ENCODE results near the gene TARP.
"Not testable (repeated sequence)": the region's sequence is repeated elsewhere in the genome, so short reads cannot be mapped to it uniquely, and the experiment has no call there.

TARP gene

GRCh38 chr7:38259157-38259556 is 14.3 kb downstream of the TARP start:
- DNase-seq = not testable (repeated sequence)

- DNase-seq = no peak
Measured at GRCh38 chr7:38257350-38257677, 16.1 kb downstream of the TARP start.

GRCh38 chr7:38249849-38250248 is 23.6 kb downstream of the TARP start:
- DNase-seq = not testable (repeated sequence)

- no peak for DNase-seq
Measured at GRCh38 chr7:38248069-38248567, 25.3 kb downstream of the TARP start.

- no peak for DNase-seq
Measured at GRCh38 chr7:38245409-38245977, 27.9 kb downstream of the TARP start.

GRCh38 chr7:38244516-38244915 is 28.9 kb downstream of the TARP start:
- DNase-seq = no peak

- DNase-seq = not testable (repeated sequence)
Measured at GRCh38 chr7:38243345-38243744, 30.1 kb downstream of the TARP start.

GRCh38 chr7:38242814-38243213 is 30.6 kb downstream of the TARP start:
- no peak for DNase-seq

GRCh38 chr7:38241071-38241470 is 32.4 kb downstream of the TARP start:
- DNase-seq = no peak

- DNase-seq = not testable (repeated sequence)
Measured at GRCh38 chr7:38239129-38239528, 34.3 kb downstream of the TARP start.

GRCh38 chr7:38235606-38236005 is 37.8 kb downstream of the TARP start:
- no peak for DNase-seq

GRCh38 chr7:38234759-38235158 is 38.7 kb downstream of the TARP start:
- not testable (repeated sequence) for DNase-seq

- no peak for DNase-seq
Measured at GRCh38 chr7:38232502-38233366, 40.7 kb downstream of the TARP start.

GRCh38 chr7:38229884-38230642 is 43.4 kb downstream of the TARP start:
- no peak for DNase-seq

GRCh38 chr7:38229386-38229785 is 44.0 kb downstream of the TARP start:
- no peak for DNase-seq

- no peak for DNase-seq
Measured at GRCh38 chr7:38224392-38224791, 49.0 kb downstream of the TARP start.

GRCh38 chr7:38223306-38223705 is 50.1 kb downstream of the TARP start:
- DNase-seq = no peak

- peak; percentile 76 for DNase-seq
Measured at GRCh38 chr7:38222481-38223096, 50.8 kb downstream of the TARP start.

GRCh38 chr7:38220452-38220851 is 53.0 kb downstream of the TARP start:
- DNase-seq = no peak

- no peak for DNase-seq
Measured at GRCh38 chr7:38217672-38218071, 55.8 kb downstream of the TARP start.

- peak; percentile 65 for DNase-seq
Measured at GRCh38 chr7:38215735-38216670, 57.4 kb downstream of the TARP start.

GRCh38 chr7:38215115-38215514 is 58.3 kb downstream of the TARP start:
- DNase-seq = no peak

Measured in NCI-H510A treated with DMSO at 0.1 percent for 48 hours (cell line).